Lower lobe of right lung (tissue), 2 donors: ENCODE data around the gene BMP10. TPM values are rescaled to one million over a fixed set of nuclear protein-coding genes. Genes with fewer than 3 reads are reported as not detected.

Source experiments
- ATAC-seq, 2 donors: fragments of 200-7000 bp; cut with Tn5 transposase; one replicate each; pipeline ENCODE4 v1.9.1; 2020 to 2022; ENCODE audit warnings: mild to moderate bottlenecking in 2 of 2, moderate library complexity in 2 of 2
- DNase-seq: peaks from one replicate; pipeline ENCODE4 v3.0.0-alpha.2; 2020
- H3K27ac ChIP-seq: fragments of 200-600 bp; one replicate; pipeline ENCODE4 v1.8.0; 2022
- H3K27me3 ChIP-seq: fragments of 200-600 bp; one replicate; pipeline ENCODE4 v1.8.0; 2022; ENCODE audit warnings: low read depth
- H3K36me3 ChIP-seq: fragments of 200-600 bp; one replicate; pipeline ENCODE4 v1.8.0; 2022; ENCODE audit warnings: mild to moderate bottlenecking
- H3K4me1 ChIP-seq: fragments of 200-600 bp; one replicate; pipeline ENCODE4 v1.8.0; 2022
- H3K4me3 ChIP-seq: fragments of 200-600 bp; one replicate; pipeline ENCODE4 v1.8.0; 2022; ENCODE audit warnings: mild to moderate bottlenecking
- H3K9me3 ChIP-seq: fragments of 200-600 bp; one replicate; pipeline ENCODE4 v1.8.0; 2022
- CTCF ChIP-seq: fragments of 200-600 bp; IDR thresholded peaks from one replicate; pipeline ENCODE4 v1.8.0; 2022; ENCODE audit warnings: antibody characterized with exemption, mild to moderate bottlenecking
- intact Hi-C: fragments of 100-400 bp; cut with DNase I; formaldehyde crosslinking; loops from one replicate; pipeline ENCODE4 v1.11.0; 2022
- total RNA-seq: library from RNA; stranded (reverse); fragmentation: NEBNext Ultra II Directional; extraction: Animal tissue kit (Norgen Biotek cat#: 25700); gene quantifications from one replicate; pipeline ENCODE4 v1.2.1, GENCODE V29; 2021
- donor health status: DM: no; HTN: yes; CAD: no; lungs with severe emphysema.

BMP10 gene
- total RNA-seq, 1 donor from 2014 or later = 0.24 TPM

- H3K27ac ChIP-seq = no peak overlapping the region
- H3K9me3 ChIP-seq = no peaks in the 10 kb centered on the region
- DNase-seq (no peak), ATAC-seq (no peak)
- no peaks in the 10 kb centered on the region for H3K27me3 ChIP-seq
- H3K4me3 ChIP-seq = no peak overlapping the region
- TF ChIP-seq CTCF = no peak
- intact Hi-C loops = no loop called here
- no peaks in the 10 kb centered on the region for H3K36me3 ChIP-seq
- H3K4me1 ChIP-seq = no peaks in the 10 kb centered on the region
Measured at GRCh38 chr2:68865108-68865507, 6.1 kb downstream of the BMP10 start.

- DNase-seq (no peak), ATAC-seq (no peak)
- no peaks in the 10 kb centered on the region for H3K9me3 ChIP-seq
- H3K4me1 ChIP-seq = no peaks in the 10 kb centered on the region
- H3K36me3 ChIP-seq = no peaks in the 10 kb centered on the region
- H3K27ac ChIP-seq = no peak overlapping the region
- no peak overlapping the region for H3K4me3 ChIP-seq
- no peaks in the 10 kb centered on the region for H3K27me3 ChIP-seq
- TF ChIP-seq CTCF = no peak
- intact Hi-C loops = no loop called here
Measured at GRCh38 chr2:68863996-68864395, 7.2 kb downstream of the BMP10 start.

GRCh38 chr2:68862889-68863288, 8.3 kb downstream of the BMP10 start:
- Histone ChIP-seq H3K27me3 (no peaks in the 10 kb centered on the region), H3K9me3 (no peaks in the 10 kb centered on the region), H3K4me3 (no peak overlapping the region), H3K4me1 (no peaks in the 10 kb centered on the region), H3K36me3 (no peaks in the 10 kb centered on the region), H3K27ac (no peak overlapping the region)
- TF ChIP-seq CTCF = no peak
- intact Hi-C loops = no loop called here
- DNase-seq = no peak
- ATAC-seq = no peak

GRCh38 chr2:68861330-68861729, 9.9 kb downstream of the BMP10 start:
- no peak overlapping the region for H3K27ac ChIP-seq
- DNase-seq (no peak), ATAC-seq (peak in 1 of 2 donors; percentile 41)
- no peak for TF ChIP-seq CTCF
- no peaks in the 10 kb centered on the region for H3K36me3 ChIP-seq
- H3K27me3 ChIP-seq = no peaks in the 10 kb centered on the region
- intact Hi-C loops = no loop called here
- H3K4me3 ChIP-seq = no peak overlapping the region
- H3K4me1 ChIP-seq = no peaks in the 10 kb centered on the region
- H3K9me3 ChIP-seq = no peaks in the 10 kb centered on the region

- no peak for DNase-seq
- Histone ChIP-seq H3K36me3 (no peaks in the 10 kb centered on the region), H3K4me3 (no peak overlapping the region), H3K9me3 (no peaks in the 10 kb centered on the region), H3K4me1 (no peaks in the 10 kb centered on the region), H3K27ac (no peak overlapping the region), H3K27me3 (no peaks in the 10 kb centered on the region)
- TF ChIP-seq CTCF = no peak
- no peak for ATAC-seq
- intact Hi-C loops = no loop called here
Measured at GRCh38 chr2:68860111-68860510, 11.1 kb downstream of the BMP10 start.
